Gastroesophageal sphincter (tissue), 3 donors: Measurements from ENCODE around the gene ZNF653.

ENCODE experiments used
- EP300 ChIP-seq: sonication (generic); formaldehyde crosslinking; IDR thresholded peaks from one replicate; pipeline ENCODE4 v1.6.1; 2017; ENCODE audit warnings: antibody characterized with exemption, mild to moderate bottlenecking
- POLR2A ChIP-seq, 2 donors: fragments of 450-650 bp; IDR thresholded peaks; one replicate each; pipeline ENCODE4 v1.6.1; 2017; ENCODE audit warnings: antibody characterized with exemption in 2 of 2, mild to moderate bottlenecking in 2 of 2, moderate library complexity in 1 of 2
- POLR2AphosphoS5 ChIP-seq: sonication (generic); formaldehyde crosslinking; IDR thresholded peaks from one replicate; pipeline ENCODE4 v1.6.1; 2017; ENCODE audit warnings: antibody characterized with exemption
- TF ChIP-seq, protein P1 (sequence below), 4 experiments: fragments of 200-600 bp in 2 of 4; fragments of 450-650 bp in 2 of 4; sonication (generic) in 1 of 4; IDR thresholded peaks; one replicate each; pipeline ENCODE4 v1.5.1; 2017 to 2019; ENCODE audit warnings: antibody characterized with exemption in 4 of 4, mild to moderate bottlenecking in 2 of 4, moderate library complexity in 2 of 4

DNA sequence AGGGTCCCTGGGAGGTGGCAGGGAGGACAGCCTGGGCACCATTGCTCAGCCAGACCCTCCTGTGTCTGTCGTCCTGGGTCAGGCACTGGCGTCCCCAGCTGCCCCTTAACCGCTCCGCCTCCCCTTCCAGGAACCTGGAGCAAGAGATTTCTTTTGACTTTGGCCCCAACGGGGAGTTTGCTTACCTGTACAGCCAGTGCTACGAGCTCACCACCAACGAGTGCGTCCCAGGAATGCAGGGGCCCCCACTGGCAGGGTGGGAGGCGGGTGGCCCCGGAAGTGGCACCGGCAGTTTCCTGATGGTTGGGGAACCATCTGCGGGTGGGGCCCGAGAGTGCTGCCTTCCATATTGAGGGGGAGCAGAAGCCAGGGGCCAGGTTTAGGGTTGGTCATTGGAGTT, 57.2 kb downstream of the ZNF653 start:
- TF ChIP-seq, protein P1, sequence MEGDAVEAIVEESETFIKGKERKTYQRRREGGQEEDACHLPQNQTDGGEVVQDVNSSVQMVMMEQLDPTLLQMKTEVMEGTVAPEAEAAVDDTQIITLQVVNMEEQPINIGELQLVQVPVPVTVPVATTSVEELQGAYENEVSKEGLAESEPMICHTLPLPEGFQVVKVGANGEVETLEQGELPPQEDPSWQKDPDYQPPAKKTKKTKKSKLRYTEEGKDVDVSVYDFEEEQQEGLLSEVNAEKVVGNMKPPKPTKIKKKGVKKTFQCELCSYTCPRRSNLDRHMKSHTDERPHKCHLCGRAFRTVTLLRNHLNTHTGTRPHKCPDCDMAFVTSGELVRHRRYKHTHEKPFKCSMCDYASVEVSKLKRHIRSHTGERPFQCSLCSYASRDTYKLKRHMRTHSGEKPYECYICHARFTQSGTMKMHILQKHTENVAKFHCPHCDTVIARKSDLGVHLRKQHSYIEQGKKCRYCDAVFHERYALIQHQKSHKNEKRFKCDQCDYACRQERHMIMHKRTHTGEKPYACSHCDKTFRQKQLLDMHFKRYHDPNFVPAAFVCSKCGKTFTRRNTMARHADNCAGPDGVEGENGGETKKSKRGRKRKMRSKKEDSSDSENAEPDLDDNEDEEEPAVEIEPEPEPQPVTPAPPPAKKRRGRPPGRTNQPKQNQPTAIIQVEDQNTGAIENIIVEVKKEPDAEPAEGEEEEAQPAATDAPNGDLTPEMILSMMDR (IDR thresholded peaks at IDR 0.05), result no peak
- TF ChIP-seq POLR2AphosphoS5 (no peak), EP300 (no peak), POLR2A (IDR thresholded peaks at IDR 0.05) (no peak)
